NCI-H345 (cell line): ENCODE data around the gene ADD1.

Experiments
- DNase-seq: peaks from one replicate; lab custom pipeline; 2025; lab: John Stamatoyannopoulos, UW

The ADD1 gene

DNA sequence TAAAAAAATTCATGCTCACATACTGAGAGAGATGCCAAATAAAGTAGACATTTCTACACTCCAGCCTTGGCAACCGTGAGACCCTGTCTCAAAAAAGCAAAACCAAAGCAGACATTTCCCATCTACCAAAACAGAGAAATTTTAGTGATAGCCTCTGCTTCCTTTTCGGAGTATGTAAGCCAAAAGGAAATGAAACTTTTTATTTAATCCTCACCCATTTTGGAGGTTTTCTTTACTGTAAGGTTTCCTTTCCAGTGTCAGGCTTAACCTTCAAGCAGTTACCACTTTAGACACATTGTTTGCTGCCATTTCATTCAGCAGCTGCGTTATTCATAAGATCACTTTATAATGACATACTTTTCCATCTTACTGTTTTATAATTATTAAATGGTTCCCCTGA, 15.9 kb downstream of the ADD1 start:
- no peak for DNase-seq

DNA sequence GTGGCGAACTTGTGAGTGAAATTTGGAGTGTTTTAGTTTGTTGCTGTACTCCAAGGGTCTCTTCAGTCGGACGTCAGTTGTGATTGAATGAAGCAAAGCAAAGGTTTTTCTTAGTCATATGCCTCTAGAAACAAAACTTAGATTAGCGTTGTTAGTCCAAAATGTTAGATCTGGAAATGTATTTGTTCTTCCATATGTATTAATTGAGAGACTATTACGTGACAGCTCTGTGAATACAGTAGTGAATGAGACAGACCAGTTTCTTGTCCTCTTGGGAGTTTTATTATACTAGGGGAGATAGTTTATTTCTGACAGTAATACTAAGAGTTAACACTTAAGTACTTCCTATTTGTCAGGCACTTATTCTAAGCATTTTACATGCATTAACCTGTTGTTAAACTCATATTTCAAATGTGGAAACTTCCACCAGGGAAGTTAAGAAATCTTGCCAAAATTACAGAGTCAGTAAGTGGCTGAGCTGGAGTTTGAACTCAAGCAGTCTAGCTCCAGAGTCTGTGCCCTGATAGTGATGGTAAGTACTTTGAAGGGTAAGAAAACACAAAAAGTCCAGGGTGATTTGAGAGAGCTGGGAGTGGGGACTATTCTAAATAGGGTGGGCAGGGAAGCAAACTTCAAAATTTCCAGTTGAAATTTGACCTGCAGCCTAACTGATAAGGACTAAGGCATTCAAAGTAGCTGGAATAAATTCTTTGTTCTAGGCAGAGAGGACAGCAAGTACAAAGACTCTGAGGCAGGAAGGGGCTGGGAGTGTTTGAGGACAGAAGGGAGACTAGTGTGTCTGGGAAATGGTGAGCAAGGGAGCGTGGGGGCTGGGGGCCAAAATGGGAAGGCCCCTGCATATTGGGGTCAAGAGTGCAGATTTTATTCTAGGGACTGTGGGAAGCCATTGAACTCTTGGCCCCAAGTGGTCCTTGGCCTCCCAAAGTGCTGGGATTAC, 17.0 kb downstream of the ADD1 start:
- DNase-seq = no peak

DNA sequence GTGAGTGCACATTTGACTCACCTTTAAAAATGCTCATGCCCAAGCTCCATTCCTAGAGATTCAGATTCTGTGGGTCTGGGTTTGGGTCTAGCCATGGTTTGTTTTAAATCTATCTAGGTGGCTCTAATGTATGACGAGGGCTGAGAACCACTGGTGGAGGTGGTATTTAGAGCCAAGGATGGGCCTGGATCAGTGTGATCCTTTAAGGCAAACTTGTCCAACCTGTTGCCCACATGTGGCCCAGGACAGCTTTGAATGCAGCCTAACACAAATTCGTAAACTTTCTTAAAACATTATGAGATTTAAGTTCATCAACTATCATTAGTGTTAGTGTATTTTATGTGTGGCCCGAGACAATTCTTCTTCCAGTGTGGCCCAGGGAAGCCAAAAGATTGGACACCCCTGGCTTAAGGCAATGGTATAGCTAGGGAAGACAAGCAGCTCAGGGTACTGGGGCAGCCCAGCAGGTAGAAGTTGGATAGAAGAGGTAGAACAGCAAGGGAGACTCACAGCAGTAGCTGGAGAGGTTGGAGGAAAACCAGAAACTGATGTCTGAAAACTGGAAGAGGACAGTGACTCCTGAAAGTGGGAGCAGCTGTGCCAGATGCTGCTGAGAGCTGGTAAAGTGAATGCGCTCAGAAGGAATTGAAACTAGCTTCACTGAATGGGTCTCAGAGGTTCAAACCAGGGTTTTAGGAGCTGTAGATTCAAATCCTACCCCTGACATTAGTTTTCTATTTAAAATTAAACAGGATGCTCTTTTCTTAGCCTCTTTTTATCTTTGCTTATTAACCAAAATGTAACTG, 18.2 kb downstream of the ADD1 start:
- no peak for DNase-seq

DNA sequence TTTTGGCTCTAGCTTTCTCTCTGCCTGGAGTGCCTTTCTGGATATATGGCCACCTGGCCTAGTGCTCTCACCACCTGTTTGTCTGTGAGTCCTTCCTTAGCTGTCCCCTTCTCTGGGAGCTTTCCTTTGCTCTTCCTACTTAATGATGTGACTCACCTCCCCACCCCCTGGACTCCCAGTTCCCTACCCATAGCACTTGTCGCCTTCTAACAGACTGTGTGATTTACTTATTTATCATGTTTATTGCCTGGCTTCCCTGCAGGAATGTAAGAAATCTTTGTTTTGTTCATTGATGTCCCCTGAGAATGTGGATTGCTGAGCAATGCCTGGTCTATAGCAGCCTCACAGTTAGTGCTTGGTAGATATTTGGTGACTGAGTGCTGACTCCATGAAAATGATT, 18.9 kb downstream of the ADD1 start:
- DNase-seq = no peak

DNA sequence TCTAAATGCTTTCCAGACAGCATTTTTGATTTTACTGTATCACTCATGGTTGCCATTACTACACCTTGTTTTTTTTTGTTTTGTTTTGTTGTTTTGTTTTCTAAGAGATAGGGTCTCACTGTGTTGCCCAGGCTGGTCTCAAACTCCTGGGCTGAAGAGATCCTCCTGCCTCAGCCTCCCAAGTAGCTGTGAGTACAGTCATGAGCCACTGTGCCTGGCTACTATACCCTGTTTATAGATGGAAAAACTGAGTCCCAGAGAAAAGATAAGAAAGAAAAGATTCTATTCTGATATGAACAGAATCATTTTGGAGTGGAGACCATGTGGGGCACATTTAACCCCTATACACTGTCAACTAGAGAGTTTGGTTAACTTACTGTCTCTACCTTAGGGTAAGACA, 20.0 kb downstream of the ADD1 start:
- no peak for DNase-seq

DNA sequence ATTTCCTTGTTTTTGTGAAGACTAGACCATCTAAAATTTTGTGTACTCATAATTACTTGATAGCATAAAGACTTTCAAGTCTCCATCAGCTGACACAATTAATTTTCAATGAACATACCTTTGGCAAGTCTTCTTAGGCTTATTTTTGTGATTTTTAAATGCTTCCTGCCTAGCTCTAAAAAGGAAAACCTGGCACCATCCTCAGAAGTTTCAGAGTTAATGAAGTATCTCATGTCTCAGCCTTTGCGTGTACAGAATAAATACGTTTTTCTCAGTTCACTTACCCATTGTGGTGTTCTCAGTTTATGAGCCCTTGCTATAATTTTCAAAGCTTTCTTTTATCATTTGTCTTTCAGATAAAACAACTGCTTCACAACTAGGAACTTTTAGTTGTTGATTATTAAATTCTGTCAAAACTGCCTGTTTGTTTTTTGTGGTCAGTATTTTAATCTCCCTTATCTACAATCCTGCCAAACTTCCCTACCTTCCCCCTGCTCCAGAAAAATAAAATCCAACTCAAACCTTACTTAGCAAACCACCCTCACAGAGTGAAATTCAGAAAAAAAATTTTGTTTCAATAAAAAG, 21.6 kb downstream of the ADD1 start:
- DNase-seq = no peak

DNA sequence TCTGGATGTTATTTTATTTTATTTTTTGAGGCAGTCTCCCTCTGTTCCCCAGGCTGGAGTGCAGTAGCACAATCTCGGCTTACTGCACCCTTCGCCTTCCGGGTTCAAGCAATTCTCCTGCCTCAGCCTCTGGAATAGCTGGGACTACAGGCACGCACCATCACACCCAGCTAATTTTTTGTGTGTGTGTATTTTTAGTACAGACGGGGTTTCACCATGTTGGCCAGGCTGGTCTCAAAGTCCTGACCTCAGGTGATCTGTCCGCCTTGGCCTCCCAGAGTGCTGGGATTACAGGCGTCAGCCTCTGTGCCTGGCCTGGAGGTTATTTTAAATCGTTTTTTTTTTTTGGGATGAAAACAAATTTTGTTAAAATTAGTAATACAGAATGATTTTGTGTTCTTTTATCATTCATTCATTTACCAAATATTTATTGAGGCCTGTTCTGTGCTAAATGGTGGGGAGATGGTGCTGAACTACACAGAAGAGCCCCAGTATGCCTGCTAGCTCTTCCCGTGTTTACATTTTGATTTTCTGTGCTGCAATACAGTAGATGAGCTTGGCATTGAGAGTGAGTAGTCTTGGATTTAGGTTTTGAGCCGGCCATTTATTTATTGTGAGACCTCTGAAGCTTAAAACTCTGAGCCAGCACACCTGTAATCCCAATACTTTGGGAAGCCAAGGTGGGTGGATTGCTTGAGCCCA, 22.7 kb downstream of the ADD1 start:
- DNase-seq = no peak

DNA sequence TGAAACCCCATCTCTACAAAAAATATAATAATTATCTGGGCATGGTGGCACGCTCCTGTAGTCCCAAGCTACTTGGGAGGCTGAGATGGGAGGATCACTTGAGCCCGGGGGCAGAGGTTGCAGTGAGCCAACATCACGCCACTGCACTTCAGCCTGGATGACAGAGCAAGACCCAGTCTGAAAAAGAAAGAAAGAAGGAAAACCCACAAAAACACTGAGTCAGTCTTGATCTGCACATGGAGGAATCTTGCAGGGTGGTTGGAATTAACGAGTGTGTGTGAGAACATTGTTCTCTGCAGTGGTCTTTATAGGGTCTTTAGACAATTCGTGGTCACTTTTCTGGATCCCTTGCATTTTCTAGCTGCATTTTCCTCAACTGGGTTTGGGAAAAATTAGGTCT, 23.2 kb downstream of the ADD1 start:
- DNase-seq = no peak

DNA sequence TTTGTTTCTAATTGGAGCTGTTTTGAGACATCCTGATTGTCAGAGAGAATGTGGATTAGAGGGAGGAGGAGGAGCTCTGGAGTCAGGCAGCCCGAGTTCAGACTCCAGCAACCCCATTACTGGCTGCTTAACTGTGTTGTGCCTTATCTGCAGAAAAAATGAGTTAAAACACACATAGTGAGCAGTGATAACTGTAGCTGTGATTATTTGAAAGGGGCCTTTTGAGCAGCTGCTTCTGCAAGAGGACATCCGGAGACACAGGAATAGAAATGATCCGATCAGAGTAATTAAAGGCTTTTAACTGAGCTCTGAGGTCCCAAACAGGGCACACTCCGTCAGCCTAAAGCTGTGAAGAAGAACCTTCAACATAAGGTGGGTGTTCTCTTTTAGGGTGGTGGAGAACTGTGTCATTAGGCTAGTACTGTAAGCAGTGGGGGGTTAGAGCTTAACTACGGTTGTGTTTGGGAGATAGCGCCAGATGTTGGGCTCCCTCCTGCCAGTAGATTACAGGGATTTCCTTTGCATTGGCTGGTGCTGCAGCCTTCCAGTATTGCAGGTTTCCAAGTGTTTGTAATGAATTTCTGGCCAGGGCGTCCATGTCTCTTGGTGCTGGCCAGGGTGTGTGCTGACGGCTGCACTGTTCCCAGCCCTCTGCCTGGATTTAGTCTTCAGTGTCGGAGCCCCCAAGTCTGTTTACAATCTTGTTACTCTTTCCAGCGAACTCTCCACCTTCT, 24.3 kb downstream of the ADD1 start:
- no peak for DNase-seq

DNA sequence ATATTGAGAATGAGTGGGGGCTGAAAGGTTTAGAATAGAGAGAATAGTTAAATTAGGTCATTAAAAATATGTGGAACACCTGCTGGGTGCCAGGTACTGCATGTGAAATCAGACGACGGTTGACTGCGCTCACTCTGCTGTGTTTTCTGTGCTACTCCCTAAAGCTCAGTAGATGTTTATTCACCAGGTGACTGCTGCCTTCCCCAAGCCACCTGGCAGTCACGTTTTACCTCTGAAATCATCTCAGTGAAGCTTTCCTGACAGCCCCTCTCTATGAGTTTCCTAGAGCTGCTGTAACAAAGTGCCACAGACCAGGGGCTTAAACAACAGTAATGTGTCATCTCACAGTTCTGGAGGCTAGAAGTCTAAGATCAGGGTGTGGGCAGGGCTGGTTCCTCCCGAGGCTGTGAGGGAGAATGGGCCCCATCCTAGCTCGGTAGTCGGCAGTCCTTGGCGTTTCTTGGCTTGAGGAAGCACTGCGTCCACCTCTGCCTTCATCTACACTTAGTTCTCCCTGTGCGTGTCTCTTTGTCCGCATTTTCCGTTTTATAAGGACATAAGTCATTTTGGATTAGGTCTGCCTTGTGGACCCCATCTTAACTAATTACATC, 25.3 kb downstream of the ADD1 start:
- no peak for DNase-seq

DNA sequence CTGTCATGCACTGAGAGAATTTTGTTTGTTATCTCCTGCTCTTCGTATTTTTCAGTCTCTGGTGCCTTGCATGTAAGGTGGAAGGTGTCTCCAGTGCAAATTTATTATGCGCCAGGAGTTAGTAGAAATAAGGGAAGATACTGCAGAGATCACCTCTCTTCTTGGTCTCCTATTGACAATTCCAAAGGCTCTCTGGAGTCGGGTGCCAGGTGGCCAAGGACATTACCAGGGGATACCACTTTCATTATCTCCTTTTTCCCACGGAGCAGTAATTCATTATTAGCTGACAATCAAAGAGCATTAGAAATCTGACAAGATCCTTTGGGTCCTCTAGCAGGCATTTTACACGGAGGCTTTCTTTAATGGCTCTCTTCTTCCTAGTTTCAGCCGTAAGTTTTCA, 26.0 kb downstream of the ADD1 start:
- no peak for DNase-seq

DNA sequence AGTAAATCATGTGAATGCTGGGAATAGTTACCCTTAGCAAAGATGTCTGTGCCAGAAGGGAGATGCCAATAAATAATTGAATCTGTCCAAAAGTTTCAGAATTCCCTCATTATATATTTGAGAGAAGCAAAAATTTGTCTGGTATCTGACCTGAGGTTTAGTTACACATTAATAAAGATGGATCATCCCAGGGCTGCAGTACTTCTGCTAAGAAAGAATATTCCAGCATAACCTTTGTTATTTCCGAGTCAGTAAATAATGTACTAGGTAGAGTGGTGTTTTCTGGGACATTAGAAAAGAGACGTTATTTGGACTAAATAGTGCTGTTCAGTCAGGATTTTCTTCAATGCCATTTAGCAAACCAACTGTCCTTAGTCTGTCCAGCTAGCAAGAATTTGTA, 26.4 kb downstream of the ADD1 start:
- DNase-seq = no peak

DNA sequence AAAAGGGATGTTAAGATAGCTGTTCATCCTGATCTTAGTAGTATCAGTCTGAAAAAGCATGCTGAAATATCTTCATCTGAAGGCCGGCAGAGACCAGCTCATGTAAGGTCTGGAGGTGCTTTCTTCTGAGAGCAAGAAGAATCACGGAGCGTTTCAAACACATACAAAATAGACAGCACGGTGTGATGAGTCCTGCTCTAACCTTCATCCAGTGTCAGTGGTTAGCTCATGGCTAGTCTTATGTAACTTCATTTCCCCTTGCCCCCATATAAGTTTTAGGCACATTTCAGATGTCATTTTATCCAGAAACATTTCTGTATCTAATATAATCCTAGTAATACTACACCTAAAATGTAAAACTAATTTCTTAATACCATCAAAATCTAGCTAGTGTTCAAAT, 27.8 kb downstream of the ADD1 start:
- no peak for DNase-seq

DNA sequence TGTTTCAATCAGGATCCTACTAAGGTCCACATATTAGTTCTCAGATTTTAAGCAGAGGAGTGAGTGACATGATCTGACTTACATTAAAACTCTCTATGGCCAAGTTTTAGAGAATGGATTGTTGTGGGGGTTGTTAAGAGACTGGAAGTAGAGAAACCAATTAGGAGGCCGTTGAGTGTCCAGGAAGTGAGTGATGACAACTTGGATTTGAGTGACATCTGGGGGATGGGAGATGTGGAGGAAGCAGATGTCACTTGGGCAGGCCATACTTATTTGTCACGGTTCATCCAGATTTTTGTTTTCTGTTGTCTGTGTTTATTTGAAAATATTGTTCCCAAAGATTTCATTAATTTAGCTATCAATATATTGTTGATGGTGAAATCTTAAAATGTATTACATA, 28.3 kb downstream of the ADD1 start:
- DNase-seq = no peak

DNA sequence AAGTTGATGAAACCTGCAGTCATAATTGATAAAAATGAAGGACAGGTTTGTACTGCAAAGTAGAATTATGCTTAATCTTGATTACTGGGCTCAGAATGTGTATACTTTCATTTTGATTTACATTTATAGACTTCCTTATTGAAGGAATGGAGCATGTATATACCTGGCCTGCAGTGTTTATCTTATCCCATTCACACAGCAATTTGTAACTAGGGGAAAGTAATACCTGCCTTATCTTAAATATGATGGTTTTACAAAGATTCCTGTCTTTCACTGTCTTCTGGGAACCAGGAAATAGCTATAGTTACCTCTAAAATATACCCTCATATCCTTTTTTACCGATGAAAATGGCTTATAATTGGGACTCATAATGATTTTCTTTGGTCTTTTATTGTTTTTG, 29.7 kb downstream of the ADD1 start:
- DNase-seq = no peak

DNA sequence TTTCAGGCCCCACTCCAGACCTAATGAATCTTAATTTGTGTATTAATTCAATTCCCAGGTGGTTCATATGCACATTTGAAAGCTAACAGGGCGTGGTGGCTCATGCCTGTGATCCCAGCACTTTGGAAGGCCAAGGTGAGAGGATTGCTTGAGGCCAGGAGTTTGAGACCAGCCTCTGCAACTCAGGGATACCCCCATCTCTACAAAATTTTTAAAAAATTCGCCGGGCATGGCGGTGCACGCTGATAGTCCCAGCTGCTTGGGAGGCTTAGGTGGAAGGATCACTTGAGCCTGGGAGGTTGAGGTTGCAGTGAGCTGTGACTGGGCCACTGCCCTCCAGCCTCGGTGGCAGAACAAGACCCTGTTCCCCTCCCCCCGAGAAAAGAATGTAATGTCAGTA, 31.2 kb downstream of the ADD1 start:
- no peak for DNase-seq

DNA sequence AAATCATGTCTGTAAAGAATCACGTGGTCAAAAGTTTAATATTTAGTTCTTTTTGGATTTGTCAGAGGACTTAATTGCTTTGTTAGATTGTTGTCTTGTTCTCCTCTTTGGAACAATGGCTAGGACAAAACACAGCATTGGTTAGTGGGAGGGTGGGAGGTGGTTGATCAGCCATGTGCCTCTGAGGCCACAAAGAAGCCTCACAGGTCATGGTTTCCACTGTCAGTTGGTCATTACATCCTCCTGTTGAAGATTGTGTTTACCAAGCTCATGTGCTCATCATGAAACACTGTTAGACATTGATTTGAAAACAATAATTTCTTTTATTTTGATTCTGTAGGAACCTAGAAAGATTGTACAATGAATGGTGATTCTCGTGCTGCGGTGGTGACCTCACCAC, 31.9 kb downstream of the ADD1 start:
- no peak for DNase-seq

DNA sequence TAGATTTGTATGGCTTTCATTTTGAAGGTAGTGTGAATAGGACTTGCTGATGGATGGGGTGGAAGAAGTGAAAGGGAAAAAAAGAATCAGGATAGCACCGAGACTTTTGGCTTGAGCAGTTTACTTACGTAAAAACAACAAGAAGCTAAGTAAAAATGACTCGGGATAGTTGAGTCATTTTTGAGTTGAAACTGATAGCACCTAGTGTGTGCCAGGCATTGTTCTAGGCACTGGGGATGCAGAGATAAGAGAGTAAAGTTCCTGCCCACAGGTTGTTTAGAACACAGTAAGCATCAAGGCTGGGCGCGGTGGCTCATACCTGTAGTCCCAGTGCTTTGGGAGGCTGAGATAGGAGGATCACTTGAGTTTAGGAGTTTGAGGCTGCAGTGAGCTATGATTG, 34.7 kb downstream of the ADD1 start:
- no peak for DNase-seq

DNA sequence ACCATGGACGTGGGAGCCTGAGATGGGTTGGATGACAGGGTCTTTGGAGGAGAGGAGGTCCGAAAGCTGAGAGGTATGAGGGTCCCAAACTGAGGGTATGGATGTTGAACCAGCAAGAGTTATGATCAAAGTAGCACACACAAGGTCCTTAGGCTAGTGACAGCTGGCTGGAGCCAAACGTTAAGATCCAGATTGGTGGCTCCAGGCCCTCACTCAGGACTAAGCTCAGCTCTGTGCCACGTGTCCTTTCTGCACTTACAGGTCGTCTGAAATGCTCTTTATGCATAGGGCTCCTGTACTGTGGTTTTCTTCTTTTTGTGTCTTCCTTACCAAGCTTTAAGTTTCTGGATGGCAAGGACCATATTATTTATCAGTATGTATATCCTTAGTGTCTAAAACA, 35.4 kb downstream of the ADD1 start:
- DNase-seq = no peak

DNA sequence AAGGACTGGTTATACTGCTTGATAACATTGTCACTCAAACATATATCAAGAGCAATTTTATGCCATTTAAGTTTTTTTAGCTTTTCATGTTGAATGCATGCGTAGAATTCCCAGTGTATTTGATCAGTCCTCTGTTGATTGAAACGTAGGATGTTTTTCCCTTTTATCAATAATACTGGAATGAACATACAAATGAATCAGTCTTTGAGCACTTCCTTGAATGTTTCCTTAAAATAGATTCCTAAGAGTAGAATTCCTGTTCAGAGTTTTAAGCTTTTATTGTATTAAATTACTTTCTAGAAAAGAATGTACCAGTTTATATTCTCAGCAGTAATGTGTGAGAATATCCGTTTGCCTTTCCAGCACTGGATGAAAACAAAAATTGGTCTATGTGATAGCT, 37.8 kb downstream of the ADD1 start:
- no peak for DNase-seq

DNA sequence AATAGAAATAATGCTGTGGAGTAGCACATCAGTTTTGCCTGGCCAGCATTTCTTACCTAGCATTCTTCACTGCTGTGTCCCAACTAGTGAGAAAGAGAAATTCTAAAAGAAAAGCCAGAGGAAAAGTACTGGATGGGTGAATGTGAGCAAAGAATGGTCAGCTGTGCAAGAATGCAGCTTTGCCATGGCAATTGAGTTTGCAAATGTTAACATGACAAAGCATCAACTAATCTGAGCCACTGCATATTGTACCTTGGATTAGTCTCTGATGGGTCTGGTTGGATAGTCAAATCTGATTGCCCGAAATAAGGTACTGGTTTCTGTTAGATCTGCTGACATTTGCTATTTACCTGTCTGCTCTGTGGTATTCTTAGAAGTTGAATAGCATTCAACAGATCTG, 38.7 kb downstream of the ADD1 start:
- no peak for DNase-seq
